Choroid plexus epithelial cell (primary cell): ENCODE measurements around the gene PDLIM1.
A peak's percentile ranks its signal among the peaks of the same experiment; 100 is the strongest.
"Not testable (repeated sequence)": the region's sequence is repeated elsewhere in the genome, so short reads cannot be mapped to it uniquely, and the experiment has no call there.

Experiments used
- DNase-seq: peaks from one replicate; pipeline ENCODE4 v3.0.0-alpha.2; 2010; ENCODE audit warnings: low read depth
- H3K4me3 ChIP-seq: 2 replicates; pipeline ENCODE4 v1.5.1; 2011; ENCODE audit warnings: low read depth, mild to moderate bottlenecking, control low read depth, low read length, moderate library complexity
- CTCF ChIP-seq: conservative IDR thresholded peaks from 2 replicates; pipeline ENCODE4 v1.5.1; 2011; ENCODE audit warnings: low read depth, mild to moderate bottlenecking, control low read depth, inconsistent platforms, low read length, moderate library complexity

PDLIM1 gene

GRCh38 chr10:95214369-95214768 lies 76.4 kb downstream of the PDLIM1 start:
- no peak for DNase-seq

GRCh38 chr10:95211606-95212279 lies 79.1 kb downstream of the PDLIM1 start:
- H3K4me3 ChIP-seq: no peak overlapping the region
- TF ChIP-seq CTCF: no peak
- no peak for DNase-seq

More at GRCh38 chr10:95214369-95214768, 76.4 kb downstream of the PDLIM1 start:
- TF ChIP-seq CTCF: no peak
- no peak overlapping the region for H3K4me3 ChIP-seq

- DNase-seq: no peak
- no peak for TF ChIP-seq CTCF
- H3K4me3 ChIP-seq: no peak overlapping the region
Observed at GRCh38 chr10:95209509-95210127, 81.2 kb downstream of the PDLIM1 start.

GRCh38 chr10:95208702-95209391 lies 82.0 kb downstream of the PDLIM1 start:
- DNase-seq: peak; percentile 33
- TF ChIP-seq CTCF: peak; percentile 50
- no peak overlapping the region for H3K4me3 ChIP-seq

GRCh38 chr10:95202865-95203264 lies 87.9 kb downstream of the PDLIM1 start:
- not testable (repeated sequence) for H3K4me3 ChIP-seq, DNase-seq

- peak; percentile 53 for DNase-seq
- TF ChIP-seq CTCF: peak; percentile 63
- no peak overlapping the region for H3K4me3 ChIP-seq
Observed at GRCh38 chr10:95201736-95202135, 89.1 kb downstream of the PDLIM1 start.

GRCh38 chr10:95196046-95196445 lies 94.8 kb downstream of the PDLIM1 start:
- TF ChIP-seq CTCF: no peak
- H3K4me3 ChIP-seq: no peak overlapping the region
- DNase-seq: no peak
